Vagina (tissue), 2 donors: ENCODE results near the gene TRMT10B.
"Not testable (repeated sequence)": the region's sequence is repeated elsewhere in the genome, so short reads cannot be mapped to it uniquely, and the experiment has no call there.

ENCODE experiments used
- CTCF ChIP-seq, 3 experiments: fragments of 450-650 bp in 2 of 3; fragments of 200-600 bp in 1 of 3; sonication (generic) in 1 of 3; IDR thresholded peaks; one replicate each; pipeline ENCODE4 v1.5.1; 2017 to 2019; ENCODE audit warnings: antibody characterized with exemption in 3 of 3, mild to moderate bottlenecking in 2 of 3, moderate library complexity in 2 of 3
- POLR2A ChIP-seq, 2 donors: fragments of 450-650 bp; IDR thresholded peaks; one replicate each; pipeline ENCODE4 v1.6.1; 2017; ENCODE audit warnings: antibody characterized with exemption in 2 of 2, mild to moderate bottlenecking in 2 of 2, moderate library complexity in 2 of 2
- POLR2AphosphoS5 ChIP-seq, 2 donors: sonication (generic); formaldehyde crosslinking; IDR thresholded peaks; one replicate each; pipeline ENCODE4 v1.9.0; 2017; ENCODE audit warnings: antibody characterized with exemption in 2 of 2, mild to moderate bottlenecking in 2 of 2, low read depth in 1 of 2; ENCODE audit not compliant: insufficient read depth in 1 of 2

GRCh38 chr9:37825174-37825573 lies 71.6 kb downstream of the TRMT10B start:
- not testable (repeated sequence) for TF ChIP-seq CTCF (IDR thresholded peaks at IDR 0.05); POLR2A (IDR thresholded peaks at IDR 0.05); POLR2AphosphoS5 (IDR thresholded peaks at IDR 0.05; ENCODE audit: insufficient read depth in 1 of 2, low read depth in 1 of 2)
